GM19099 (cell line): ENCODE measurements around the gene CCM2.

ENCODE experiments used
- POLR2A ChIP-seq: IDR thresholded peaks from 3 replicates; pipeline ENCODE4 v1.6.1; 2011; ENCODE audit warnings: low read depth; ENCODE audit not compliant: insufficient read length; ENCODE audit errors: extremely low read depth

The CCM2 gene

GRCh38 chr7:45116048-45116447 is 116.0 kb downstream of the CCM2 start:
- no peak for TF ChIP-seq POLR2A

- TF ChIP-seq POLR2A, result no peak
Measured at GRCh38 chr7:45117582-45117981, 117.6 kb downstream of the CCM2 start.

- no peak for TF ChIP-seq POLR2A
Measured at GRCh38 chr7:45118292-45118691, 118.3 kb downstream of the CCM2 start.

DNA sequence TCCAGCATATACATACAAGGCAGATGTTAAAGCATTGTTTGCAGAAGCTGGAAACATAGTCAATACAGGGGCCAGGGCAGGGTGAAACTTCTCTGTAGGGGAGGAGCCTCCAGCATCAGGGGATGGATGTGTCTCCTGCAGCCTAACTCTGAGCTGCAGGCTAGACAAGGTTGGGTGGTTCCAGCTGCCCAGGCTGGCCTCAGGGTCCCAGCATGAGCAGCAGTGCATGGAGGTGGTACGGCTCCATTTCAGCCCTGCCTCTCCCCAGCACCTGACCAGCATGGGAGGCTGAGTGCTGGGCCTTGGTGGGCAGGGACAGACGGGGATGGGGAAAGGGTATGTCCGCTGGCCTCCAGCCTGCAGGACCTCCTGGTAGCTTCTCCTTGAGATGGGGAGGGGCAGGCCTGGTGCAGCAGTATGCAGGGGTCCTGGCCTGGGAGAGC is 118.9 kb downstream of the CCM2 start:
- TF ChIP-seq POLR2A, result no peak

DNA sequence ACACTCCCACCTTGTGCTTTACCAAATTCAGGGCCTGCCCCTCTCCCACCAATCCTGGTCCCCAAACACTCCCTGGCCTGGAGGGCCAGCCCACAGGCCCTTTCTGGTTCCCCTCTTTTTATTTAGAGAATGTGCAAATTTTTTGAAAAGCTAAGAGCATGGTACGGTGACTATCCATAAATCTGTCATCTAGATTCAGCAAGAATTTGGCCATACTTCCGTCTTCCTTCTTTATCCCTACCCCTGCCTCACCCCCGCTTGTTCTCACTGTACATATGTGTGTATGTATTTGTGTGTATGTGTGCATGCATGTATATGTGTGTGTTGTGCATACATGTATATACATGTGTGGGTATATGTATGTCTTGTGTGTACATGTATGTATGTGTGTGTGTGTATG is 119.5 kb downstream of the CCM2 start:
- no peak for TF ChIP-seq POLR2A

GRCh38 chr7:45122975-45123860 is 123.2 kb downstream of the CCM2 start:
- TF ChIP-seq POLR2A, result no peak

DNA sequence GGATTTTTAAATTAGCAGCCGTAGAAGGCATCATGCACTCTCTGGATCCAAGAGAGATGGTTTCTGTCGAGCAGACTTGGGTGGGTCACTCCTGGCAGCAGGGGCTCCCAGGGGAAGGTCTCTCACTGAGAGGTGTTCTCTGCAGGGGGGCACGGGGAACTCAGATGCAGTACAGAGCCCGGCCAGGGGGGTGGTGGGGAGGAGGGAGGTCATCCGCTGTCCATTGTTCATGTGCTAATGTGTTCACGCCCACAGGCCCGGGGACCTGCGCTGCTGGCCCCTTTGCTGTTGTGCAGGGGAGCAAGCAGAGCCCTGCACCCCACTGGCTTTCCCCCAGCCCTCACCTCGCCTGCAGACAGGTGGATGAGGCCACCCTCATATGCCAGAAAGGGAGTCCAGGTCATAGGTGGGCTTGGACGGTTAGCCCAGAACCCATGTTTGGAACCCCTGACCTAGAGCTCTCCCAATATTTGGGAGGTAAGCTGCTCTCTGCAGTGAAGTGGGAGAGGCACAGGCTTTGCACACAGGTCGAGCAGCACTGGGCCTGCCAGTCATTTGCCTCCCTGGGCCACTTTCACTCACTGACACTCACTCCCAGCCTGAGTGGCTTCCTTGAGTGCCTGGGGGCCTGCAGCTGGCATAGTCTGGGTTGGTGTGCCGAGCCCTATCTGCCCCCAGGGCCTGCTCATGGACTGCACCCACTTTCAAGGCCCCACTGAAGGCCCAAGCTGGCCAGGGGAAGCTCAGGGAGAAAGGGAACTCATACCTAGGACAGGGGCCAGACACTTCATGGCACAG is 124.1 kb downstream of the CCM2 start:
- TF ChIP-seq POLR2A, result no peak

DNA sequence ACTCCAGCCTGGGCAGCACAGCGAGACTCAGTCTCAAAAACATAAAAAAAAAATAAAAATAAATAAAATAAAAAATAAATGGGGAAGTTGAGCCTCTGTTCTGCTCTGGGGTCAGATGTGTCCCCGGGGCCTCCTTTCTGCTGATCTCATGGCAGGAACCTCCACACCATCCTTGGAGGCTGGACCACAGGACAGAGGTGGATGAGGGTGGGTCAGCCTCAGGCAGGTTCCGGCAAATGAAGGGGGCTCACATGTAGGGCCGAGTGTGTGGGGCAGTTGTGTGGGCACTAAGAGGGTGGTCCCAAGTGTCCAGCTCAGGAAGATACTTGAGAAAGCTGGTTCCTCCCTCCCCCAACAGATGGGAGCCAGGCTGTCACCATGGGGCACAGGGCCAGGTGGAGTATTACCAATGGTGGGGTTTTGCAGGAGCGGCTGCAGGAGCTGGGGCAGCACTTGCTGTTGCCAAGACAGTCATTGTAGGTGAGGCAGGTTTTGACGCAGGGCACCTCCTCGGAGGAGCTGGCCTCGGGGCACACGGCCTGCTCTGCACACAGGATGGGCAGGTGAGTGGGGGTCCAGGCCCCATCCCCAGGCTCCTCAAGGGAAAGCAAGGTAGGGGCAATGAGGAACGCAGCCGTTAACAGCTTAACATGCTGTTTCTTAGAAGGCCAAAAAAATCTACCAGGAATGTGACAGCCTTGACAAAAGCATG is 125.3 kb downstream of the CCM2 start:
- TF ChIP-seq POLR2A, result no peak
